AG09319 (cell line): ENCODE results near the gene POFUT1.

Source experiments
- DNase-seq: peaks from one replicate; pipeline ENCODE4 v3.0.0-alpha.2; 2010; ENCODE audit warnings: low read depth; ENCODE audit errors: extremely low read depth
- TF ChIP-seq, protein P1 (sequence below): IDR thresholded peaks from 2 replicates; pipeline ENCODE4 v1.5.1; 2011; ENCODE audit warnings: low read depth, mild to moderate bottlenecking, inconsistent platforms, low read length, moderate library complexity

POFUT1 gene

DNA sequence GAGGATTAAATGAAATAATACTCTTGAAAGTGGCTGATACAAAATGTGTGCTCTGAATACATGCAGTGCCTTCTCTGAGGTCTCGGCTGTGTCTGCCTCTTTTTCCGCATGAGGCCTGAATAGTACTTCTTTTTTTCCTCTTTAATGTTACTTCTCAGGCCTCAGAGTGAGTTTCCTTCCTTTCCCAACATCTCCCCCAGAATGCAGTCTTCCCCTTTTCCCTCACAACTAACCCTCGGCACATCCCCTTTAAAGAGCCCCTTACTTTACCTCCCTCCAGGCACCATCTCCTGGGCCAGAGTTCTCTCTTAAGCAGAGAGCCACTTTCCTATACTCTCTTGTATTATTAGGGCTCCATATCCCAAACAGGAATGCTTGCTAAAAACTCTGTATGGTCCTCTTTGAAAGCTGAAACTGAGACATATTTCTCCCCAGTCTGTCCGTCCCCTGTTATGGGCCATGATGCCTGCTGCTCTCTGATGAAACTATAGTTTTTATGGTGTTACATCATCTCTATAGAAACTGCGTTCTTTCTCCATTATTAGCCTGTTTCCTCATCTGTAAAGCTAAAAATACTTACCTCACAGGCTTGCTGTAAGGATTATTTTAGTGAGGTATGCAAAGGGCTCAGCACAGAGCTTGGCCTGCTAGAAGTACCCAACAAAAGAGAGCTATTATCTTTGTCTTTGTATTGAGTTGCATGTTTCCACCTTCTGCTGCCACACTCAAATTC is 2.4 kb upstream of the POFUT1 start:
- TF ChIP-seq, protein P1, sequence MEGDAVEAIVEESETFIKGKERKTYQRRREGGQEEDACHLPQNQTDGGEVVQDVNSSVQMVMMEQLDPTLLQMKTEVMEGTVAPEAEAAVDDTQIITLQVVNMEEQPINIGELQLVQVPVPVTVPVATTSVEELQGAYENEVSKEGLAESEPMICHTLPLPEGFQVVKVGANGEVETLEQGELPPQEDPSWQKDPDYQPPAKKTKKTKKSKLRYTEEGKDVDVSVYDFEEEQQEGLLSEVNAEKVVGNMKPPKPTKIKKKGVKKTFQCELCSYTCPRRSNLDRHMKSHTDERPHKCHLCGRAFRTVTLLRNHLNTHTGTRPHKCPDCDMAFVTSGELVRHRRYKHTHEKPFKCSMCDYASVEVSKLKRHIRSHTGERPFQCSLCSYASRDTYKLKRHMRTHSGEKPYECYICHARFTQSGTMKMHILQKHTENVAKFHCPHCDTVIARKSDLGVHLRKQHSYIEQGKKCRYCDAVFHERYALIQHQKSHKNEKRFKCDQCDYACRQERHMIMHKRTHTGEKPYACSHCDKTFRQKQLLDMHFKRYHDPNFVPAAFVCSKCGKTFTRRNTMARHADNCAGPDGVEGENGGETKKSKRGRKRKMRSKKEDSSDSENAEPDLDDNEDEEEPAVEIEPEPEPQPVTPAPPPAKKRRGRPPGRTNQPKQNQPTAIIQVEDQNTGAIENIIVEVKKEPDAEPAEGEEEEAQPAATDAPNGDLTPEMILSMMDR = no peak
- no peak for DNase-seq

DNA sequence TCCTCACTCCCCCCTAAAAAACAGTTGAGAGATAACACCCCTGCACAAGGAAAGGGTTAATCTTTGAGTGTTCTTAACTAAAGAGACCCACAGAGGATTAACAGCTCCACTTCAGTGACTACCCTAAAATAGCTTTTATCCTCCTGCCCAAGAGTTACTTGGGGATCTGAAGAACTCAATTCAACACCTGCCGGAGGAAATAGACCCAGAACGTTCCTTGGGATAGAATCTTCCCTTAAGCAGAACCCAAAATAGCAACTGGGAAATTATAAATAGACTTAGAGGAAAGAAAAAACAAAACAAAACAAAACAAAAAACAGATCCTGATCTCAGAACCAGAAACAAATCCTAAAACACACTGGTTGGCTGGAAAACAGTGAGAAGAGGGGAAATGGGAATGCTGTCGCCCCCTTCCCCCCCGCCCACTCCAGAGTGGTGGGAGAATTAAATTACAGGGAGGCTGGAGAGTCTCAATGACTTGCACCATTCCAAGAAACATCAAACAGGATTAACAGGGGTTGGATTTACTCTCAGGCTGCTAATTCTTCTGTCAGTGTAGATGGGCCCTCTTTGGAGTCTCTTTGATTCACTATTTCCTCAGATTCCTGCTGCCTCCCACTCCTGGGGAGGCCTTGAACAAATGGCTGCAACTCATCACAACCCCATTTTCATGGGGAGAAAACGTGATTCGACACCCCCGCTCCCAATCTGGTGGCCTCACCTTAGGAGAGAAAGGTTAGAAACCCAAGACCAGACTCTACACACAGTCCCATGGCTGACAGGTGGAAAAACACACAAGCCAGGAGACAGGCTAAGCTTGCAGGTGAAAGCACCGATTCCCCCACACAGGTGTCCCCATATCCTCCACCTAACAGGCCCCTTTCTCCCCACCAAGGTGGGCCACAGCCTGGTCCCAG is 1.6 kb upstream of the POFUT1 start:
- TF ChIP-seq, protein P1 = no peak
- no peak for DNase-seq

DNA sequence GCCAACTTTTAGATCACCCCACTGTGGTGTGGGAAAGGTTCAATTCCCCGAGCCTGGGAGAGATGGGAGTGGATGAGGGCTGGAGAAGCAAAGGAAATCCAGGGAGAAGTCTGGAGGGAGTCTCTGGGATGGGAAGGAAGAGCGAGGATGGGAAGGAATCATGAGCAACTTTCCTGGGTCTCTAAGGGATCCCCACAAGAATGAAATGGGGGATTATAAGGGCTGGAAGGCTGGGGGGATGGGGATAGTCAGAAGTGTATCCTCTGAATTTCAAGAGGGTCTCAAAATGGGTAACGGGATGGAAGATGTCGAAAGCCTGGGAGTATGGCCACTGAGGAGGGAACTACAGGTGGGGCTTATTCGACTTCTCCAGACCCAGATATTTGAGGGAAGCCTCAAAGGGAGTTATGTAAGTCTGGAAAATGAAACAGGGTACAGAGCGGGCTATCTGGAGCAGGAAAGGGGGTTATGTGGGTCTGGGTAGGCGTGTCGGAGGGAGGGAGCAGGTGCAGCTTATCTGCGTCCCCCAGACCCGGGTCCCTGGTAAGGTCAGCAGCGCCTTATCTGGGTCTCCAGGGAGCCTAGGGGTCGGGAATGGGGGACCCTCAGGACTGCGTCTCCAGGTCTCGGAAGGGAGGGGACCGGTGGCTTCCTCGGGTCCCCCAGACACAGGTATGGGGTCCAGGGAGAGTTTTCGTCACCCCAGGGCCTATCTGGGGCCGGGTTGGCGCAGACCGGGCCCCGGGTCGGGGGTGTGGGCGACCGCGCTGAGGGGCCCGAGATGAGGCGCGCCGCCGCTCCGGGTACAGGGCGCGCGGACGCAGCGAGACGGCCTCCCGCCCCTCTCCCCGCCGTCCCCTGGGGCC is 687 bp upstream of the POFUT1 start:
- TF ChIP-seq, protein P1 = no peak
- no peak for DNase-seq

DNA sequence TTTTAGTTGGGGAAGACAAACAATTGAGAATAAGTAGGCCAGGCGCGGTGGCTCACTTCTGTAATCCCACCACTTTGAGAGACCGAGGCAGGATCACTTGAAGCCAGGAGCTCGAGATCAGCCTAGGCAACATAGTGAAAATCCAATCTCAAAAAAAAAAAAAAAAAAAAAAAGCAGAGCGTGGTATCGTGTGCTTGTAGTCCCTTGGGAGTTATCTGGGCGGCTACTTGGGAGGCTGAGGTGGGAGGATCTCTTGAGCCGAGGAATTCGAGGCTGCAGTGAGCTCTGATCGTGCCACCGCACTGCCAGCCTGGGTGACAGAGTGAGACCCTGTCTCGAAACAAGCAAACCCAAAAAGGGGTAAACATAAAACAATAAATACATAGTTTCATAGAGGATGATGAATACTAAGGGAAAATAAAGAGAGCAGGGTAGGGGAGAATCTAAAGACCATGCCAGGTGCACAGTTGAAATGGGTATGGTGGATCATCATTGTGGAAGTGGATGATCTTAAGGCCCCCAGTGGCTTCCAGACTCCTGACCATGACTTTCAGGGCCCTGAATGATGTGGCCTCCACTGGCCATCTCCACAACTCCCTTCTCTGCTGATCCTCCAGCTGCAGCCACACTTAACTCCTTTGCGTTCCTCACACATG is 947 bp downstream of the POFUT1 start:
- DNase-seq = no peak
- TF ChIP-seq, protein P1 = no peak

DNA sequence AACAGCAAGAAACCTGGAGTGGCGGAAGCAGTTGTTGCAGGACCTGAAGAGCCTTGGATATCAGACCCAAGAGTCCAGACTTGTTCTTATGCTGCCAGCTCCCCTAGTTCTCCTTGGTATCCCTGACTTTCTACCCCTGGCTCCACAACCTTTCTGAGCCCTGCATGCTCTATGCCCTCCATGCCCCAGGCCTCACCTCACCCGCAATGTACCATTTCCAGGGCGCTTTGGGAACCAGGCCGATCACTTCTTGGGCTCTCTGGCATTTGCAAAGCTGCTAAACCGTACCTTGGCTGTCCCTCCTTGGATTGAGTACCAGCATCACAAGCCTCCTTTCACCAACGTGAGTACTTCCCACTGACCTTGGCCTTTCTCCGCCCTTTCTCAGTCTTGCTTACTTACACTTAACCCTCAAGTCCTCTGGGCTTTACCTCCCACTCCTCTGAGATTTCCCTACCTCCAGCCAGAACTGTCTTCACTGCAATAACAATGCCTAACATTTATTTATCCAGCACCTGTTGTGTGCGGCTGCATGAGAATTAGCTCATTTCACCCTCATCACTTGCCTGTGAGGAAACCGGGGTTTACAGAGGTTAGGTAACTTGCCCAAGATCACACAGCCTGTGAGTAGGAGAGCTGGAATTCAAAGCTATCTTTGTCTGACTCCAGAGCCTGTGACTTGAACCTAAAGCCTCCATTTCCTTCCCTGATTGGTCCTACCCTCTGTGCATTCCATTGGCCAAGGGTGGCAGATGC is 2.3 kb downstream of the POFUT1 start:
- TF ChIP-seq, protein P1 = no peak
- DNase-seq = no peak

DNA sequence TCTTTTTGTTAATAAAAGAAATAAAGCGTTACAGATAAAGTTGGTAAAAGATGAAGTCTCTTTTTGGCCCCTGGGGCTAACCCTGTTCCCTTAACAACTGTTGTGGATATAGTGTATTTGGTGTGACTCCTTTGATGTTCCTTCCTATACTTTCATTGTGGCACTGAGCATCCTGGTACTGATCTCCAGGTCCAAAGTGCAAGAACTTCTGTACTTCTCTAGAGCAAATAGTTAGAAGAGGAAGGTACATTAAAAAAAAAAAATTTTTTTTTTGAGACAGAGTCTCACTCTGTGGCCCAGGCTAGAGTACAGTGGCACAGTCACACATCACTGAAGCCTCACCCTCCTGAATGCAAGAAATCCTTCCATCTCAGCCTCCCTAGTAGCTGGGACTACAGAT is 6.2 kb downstream of the POFUT1 start:
- DNase-seq = no peak

More for the DNA sequence above, 6.2 kb downstream of the POFUT1 start:
- TF ChIP-seq, protein P1 = no peak
